Uterus (tissue), 2 donors: ENCODE results near the gene AHI1.

Source experiments
- CTCF ChIP-seq, 4 experiments: fragments of 200-600 bp in 2 of 4; fragments of 450-650 bp in 2 of 4; sonication (generic) in 2 of 4; IDR thresholded peaks; one replicate each; pipeline ENCODE4 v1.5.1; 2016 to 2019; ENCODE audit warnings: antibody characterized with exemption in 4 of 4, mild to moderate bottlenecking in 2 of 4, moderate library complexity in 1 of 4
- POLR2A ChIP-seq, 2 donors: fragments of 450-650 bp; IDR thresholded peaks; one replicate each; pipeline ENCODE4 v1.6.1; 2016; ENCODE audit warnings: antibody characterized with exemption in 2 of 2, mild to moderate bottlenecking in 1 of 2, moderate library complexity in 1 of 2

GRCh38 chr6:135419162-135419561, 78.4 kb downstream of the AHI1 start:
- TF ChIP-seq CTCF (IDR thresholded peaks at IDR 0.05) (no peak), POLR2A (IDR thresholded peaks at IDR 0.05) (no peak)
